ENCODE results near the gene BEND7. TPM values are rescaled to one million over a fixed set of nuclear protein-coding genes. Genes with fewer than 3 reads are reported as not detected.

The BEND7 gene
- total and polyA plus RNA-seq, 8 donors, result 7.3 to 22.8 (median 15.3) TPM

DNA sequence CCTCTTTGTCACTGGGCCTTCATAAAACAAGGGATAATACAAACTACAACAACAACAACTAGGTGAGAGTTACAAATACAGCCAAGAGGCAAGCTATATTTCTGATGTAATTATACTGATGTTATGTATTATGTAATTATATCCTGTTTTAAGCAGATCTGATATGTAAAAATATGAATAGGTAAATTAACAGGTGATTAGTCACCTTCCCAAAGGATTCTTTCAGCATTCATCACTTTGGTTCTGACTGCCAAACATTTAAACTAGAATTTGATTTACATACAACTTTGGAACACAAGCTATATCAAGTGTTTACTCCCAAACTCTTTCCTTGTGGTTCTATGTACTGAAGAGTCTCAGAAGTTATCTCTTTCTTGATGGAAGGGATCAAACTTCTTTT, 53.7 kb downstream of the BEND7 start:
- Histone ChIP-seq H3K9me3 (no peaks in the 10 kb centered on the region), H3K36me3 (no peaks in the 10 kb centered on the region), H3K27me3 (no peaks in the 10 kb centered on the region), H3K27ac (no peak overlapping the region), H3K4me1 (no peaks in the 10 kb centered on the region), H3K4me3 (no peak overlapping the region)
- intact Hi-C loops (cut with DNase I), result no loop called here
- DNase-seq (no peak), ATAC-seq (no peak), FAIRE-seq (no peak)
- no peak for TF ChIP-seq CTCF (IDR thresholded peaks at IDR 0.05)

- WGBS, 2 donors, result 97 to 98% methylated on average over 26 of the region's 26 CpGs
- Histone ChIP-seq H3K4me1 (no peaks in the 10 kb centered on the region), H3K4me3 (no peak overlapping the region), H3K9me3 (no peaks in the 10 kb centered on the region), H3K27ac (no peak overlapping the region), H3K36me3 (no peaks in the 10 kb centered on the region), H3K27me3 (no peaks in the 10 kb centered on the region)
- FAIRE-seq (no peak), ATAC-seq (no peak), DNase-seq (no peak)
- no peak for TF ChIP-seq CTCF (IDR thresholded peaks at IDR 0.05)
- intact Hi-C loops (cut with DNase I), result no loop called here
These were observed 54.8 kb downstream of the BEND7 start for GRCh38 chr10:13473986-13474385.

DNA sequence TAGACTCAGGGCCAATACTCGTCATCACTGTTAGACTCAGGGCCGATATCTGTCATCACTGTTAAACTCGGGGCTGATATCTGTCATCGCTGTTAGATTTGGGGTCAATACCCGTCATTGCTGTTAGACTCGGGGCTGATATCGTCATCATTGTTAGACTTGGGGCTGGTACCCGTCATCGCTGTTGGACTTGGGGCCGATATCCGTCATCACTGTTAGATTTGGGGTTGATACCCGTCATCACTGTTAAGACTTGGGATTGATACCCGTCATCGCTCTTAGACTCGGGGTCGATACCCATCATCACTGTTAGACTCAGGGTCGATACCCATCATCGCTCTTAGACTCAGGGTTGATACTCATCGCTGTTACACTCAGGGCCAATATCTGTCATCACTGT, 56.5 kb downstream of the BEND7 start:
- Histone ChIP-seq H3K27me3 (no peaks in the 10 kb centered on the region), H3K4me3 (no peak overlapping the region), H3K27ac (no peak overlapping the region), H3K9me3 (no peaks in the 10 kb centered on the region), H3K4me1 (no peaks in the 10 kb centered on the region), H3K36me3 (no peaks in the 10 kb centered on the region)
- ATAC-seq, result no peak
- FAIRE-seq, result no peak
- no peak for DNase-seq
- WGBS, 2 donors, result 97 to 98% methylated on average over 19 of the region's 19 CpGs
- intact Hi-C loops (cut with DNase I), result no loop called here
- no peak for TF ChIP-seq CTCF (IDR thresholded peaks at IDR 0.05)

DNA sequence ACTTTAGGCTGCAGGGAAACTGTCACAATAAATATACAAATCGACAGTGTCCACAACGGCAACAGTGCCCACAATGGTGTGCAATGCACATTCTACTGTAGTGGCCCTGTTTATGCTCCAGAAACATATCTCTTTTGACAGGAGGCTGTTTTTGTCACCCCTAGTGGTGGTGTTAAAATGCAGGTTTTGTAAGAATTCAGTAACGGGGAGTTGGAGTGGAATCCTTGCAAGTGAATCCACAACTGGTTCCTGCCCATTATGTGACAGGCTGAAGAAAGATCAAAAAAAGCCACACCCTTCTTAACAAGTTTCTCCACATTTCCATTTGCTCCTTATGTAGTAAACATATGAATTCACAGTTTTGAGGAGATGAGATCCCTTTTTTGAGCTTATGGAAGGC, 58.5 kb downstream of the BEND7 start:
- 81 to 82% methylated on average over 3 of the region's 3 CpGs for WGBS, 2 donors
- Histone ChIP-seq H3K27me3 (no peaks in the 10 kb centered on the region), H3K36me3 (no peaks in the 10 kb centered on the region), H3K4me3 (no peak overlapping the region), H3K9me3 (no peaks in the 10 kb centered on the region), H3K4me1 (no peaks in the 10 kb centered on the region), H3K27ac (no peak overlapping the region)
- intact Hi-C loops (cut with DNase I), result no loop called here
- no peak for FAIRE-seq
- ATAC-seq, result no peak
- TF ChIP-seq CTCF (IDR thresholded peaks at IDR 0.05), result no peak
- no peak for DNase-seq

GRCh38 chr10:13462551-13462950, 66.3 kb downstream of the BEND7 start:
- intact Hi-C loops (cut with DNase I), result no loop called here
- H3K4me3 ChIP-seq, result no peak overlapping the region
- DNase-seq, result no peak
- no peak for FAIRE-seq
- H3K9me3 ChIP-seq, result no peaks in the 10 kb centered on the region
- H3K4me1 ChIP-seq, result no peaks in the 10 kb centered on the region
- no peak overlapping the region for H3K27ac ChIP-seq
- no peaks in the 10 kb centered on the region for H3K27me3 ChIP-seq
- ATAC-seq, result no peak
- H3K36me3 ChIP-seq, result no peaks in the 10 kb centered on the region
- no peak for TF ChIP-seq CTCF (IDR thresholded peaks at IDR 0.05)

Measured in pancreas (tissue), 10 donors.